Gastrocnemius medialis (tissue), 4 donors: ENCODE measurements around the gene PRSS1. TPM values are rescaled to one million over a fixed set of nuclear protein-coding genes. Genes with fewer than 3 reads are reported as not detected.
"Not testable (repeated sequence)": the region's sequence is repeated elsewhere in the genome, so short reads cannot be mapped to it uniquely, and the experiment has no call there.

ENCODE experiments used
- ATAC-seq, 2 donors: fragments of 150-250 bp; one replicate each; pipeline ENCODE4 v1.9.1; 2016
- DNase-seq, 2 donors: peaks; one replicate each; pipeline ENCODE4 v3.0.0-alpha.2; 2019
- H3K27ac ChIP-seq, 4 donors: fragments of 200-600 bp; sonication (generic); 1 replicate in 1 of 4; 2 replicates in 3 of 4; pipeline ENCODE4 v1.5.1; 2016 to 2018; ENCODE audit warnings: mild to moderate bottlenecking in 2 of 4, moderate library complexity in 1 of 4
- H3K27me3 ChIP-seq, 3 donors: fragments of 200-600 bp; sonication (generic) in 2 of 3; 1 replicate in 1 of 3; 2 replicates in 2 of 3; pipeline versions ENCODE4 v1.5.1 to v1.6.0; 2016 to 2019; ENCODE audit warnings: mild to moderate bottlenecking in 1 of 3, moderate library complexity in 1 of 3
- H3K36me3 ChIP-seq, 2 donors: fragments of 200-600 bp; sonication (generic) in 1 of 2; one replicate each; pipeline ENCODE4 v1.5.1; 2017 to 2018
- H3K4me1 ChIP-seq, 2 donors: fragments of 200-600 bp; sonication (generic) in 1 of 2; one replicate each; pipeline ENCODE4 v1.5.1; 2016 to 2017; ENCODE audit warnings: mild to moderate bottlenecking in 2 of 2
- H3K4me3 ChIP-seq, 4 donors: fragments of 200-600 bp; sonication (generic) in 3 of 4; 1 replicate in 1 of 4; 2 replicates in 3 of 4; pipeline ENCODE4 v1.5.1; 2016 to 2019; ENCODE audit warnings: mild to moderate bottlenecking in 2 of 4
- H3K9me3 ChIP-seq, 3 donors: fragments of 200-600 bp; sonication (generic) in 2 of 3; 1 replicate in 1 of 3; 2 replicates in 2 of 3; pipeline ENCODE4 v1.5.1; 2016 to 2019
- POLR2A ChIP-seq, 2 donors: fragments of 450-650 bp; IDR thresholded peaks; one replicate each; pipeline ENCODE4 v1.6.1; 2017; ENCODE audit warnings: antibody characterized with exemption in 2 of 2, mild to moderate bottlenecking in 2 of 2, moderate library complexity in 2 of 2
- in situ Hi-C, 4 donors: fragments of 200-750 bp; cut with MboI; loops; one replicate each; pipeline versions ENCODE4 v1.15.0 to v1.8.0; 2017; ENCODE audit warnings: low sequenced_read_pairs in 4 of 4
- intact Hi-C: fragments of 100-400 bp; cut with DNase I; formaldehyde crosslinking; loops from one replicate; pipeline ENCODE4 v1.15.1; 2023; ENCODE audit warnings: low total_unique reads
- total RNA-seq, 4 donors: library from RNA; depleted of rRNA; stranded (reverse); fragments of >200 nt; gene quantifications; one replicate each; pipeline versions ENCODE4 v1.1.0 to v1.2.3, GENCODE V29; 2016
- TF ChIP-seq, protein P1 (sequence below), 5 experiments: fragments of 450-650 bp in 3 of 5; fragments of 200-600 bp in 2 of 5; sonication (generic) in 2 of 5; IDR thresholded peaks in 4 of 5; conservative IDR thresholded peaks in 1 of 5; 1 replicate in 4 of 5; 2 replicates in 1 of 5; pipeline ENCODE4 v1.5.1; 2016 to 2019; ENCODE audit warnings: antibody characterized with exemption in 5 of 5, mild to moderate bottlenecking in 3 of 5, moderate library complexity in 3 of 5

Gene PRSS1
- total RNA-seq, 4 donors from 2014 or later, result not detected

DNA sequence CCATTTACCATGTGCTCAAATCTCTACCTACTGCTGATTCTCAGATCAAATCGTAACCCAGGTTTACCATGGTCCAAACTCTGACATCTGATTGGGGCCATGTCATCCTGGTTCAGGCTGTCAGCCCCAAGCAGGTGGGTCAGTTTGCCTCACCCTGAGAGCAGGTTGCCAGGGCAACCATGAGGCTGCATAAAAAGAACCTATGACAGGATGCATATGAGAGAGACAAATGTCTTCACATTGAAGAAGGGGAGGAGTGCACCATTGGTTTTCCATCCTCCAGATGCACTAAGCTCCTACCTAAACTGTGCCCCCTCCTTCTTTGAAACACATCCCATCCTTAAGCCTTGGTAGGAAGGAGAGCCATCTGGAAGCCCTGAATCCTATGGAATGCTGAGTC lies 10.2 kb downstream of the PRSS1 start:
- intact Hi-C loops, result no loop called here
- Histone ChIP-seq H3K36me3 (no peaks in the 10 kb centered on the region), H3K27me3 (no peaks in the 10 kb centered on the region), H3K27ac (no peak overlapping the region), H3K9me3 (no peaks in the 10 kb centered on the region), H3K4me3 (no peak overlapping the region), H3K4me1 (no peaks in the 10 kb centered on the region)
- in situ Hi-C loops, result no loop called here
- DNase-seq, result no peak
- no peak for TF ChIP-seq POLR2A (IDR thresholded peaks at IDR 0.05)
- TF ChIP-seq, protein P1, sequence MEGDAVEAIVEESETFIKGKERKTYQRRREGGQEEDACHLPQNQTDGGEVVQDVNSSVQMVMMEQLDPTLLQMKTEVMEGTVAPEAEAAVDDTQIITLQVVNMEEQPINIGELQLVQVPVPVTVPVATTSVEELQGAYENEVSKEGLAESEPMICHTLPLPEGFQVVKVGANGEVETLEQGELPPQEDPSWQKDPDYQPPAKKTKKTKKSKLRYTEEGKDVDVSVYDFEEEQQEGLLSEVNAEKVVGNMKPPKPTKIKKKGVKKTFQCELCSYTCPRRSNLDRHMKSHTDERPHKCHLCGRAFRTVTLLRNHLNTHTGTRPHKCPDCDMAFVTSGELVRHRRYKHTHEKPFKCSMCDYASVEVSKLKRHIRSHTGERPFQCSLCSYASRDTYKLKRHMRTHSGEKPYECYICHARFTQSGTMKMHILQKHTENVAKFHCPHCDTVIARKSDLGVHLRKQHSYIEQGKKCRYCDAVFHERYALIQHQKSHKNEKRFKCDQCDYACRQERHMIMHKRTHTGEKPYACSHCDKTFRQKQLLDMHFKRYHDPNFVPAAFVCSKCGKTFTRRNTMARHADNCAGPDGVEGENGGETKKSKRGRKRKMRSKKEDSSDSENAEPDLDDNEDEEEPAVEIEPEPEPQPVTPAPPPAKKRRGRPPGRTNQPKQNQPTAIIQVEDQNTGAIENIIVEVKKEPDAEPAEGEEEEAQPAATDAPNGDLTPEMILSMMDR (IDR thresholded peaks at IDR 0.05 in 4 of 5, conservative IDR thresholded peaks at IDR 0.05 in 1 of 5), result no peak
- no peak for ATAC-seq

- in situ Hi-C loops, result no loop called here
- Histone ChIP-seq H3K27ac (no peak overlapping the region), H3K27me3 (no peaks in the 10 kb centered on the region), H3K4me1 (no peaks in the 10 kb centered on the region), H3K36me3 (no peaks in the 10 kb centered on the region), H3K4me3 (no peak overlapping the region), H3K9me3 (no peaks in the 10 kb centered on the region)
- no peak for DNase-seq
- no peak for ATAC-seq
- TF ChIP-seq POLR2A (IDR thresholded peaks at IDR 0.05), result no peak
- TF ChIP-seq, protein P1 (IDR thresholded peaks at IDR 0.05 in 4 of 5, conservative IDR thresholded peaks at IDR 0.05 in 1 of 5), result no peak
- intact Hi-C loops, result no loop called here
Observed at GRCh38 chr7:142760071-142760642, 10.9 kb downstream of the PRSS1 start.

- H3K27me3 ChIP-seq, intact Hi-C loops, H3K36me3 ChIP-seq, DNase-seq, H3K27ac ChIP-seq, in situ Hi-C loops, H3K9me3 ChIP-seq, H3K4me3 ChIP-seq, H3K4me1 ChIP-seq, ATAC-seq: not testable (repeated sequence)
Observed at GRCh38 chr7:142761606-142762005, 12.3 kb downstream of the PRSS1 start.

GRCh38 chr7:142762104-142762503 lies 12.8 kb downstream of the PRSS1 start:
- intact Hi-C loops (no loop called here), in situ Hi-C loops (no loop called here)
- DNase-seq (no peak), ATAC-seq (no peak)
- Histone ChIP-seq H3K36me3 (no peaks in the 10 kb centered on the region), H3K4me1 (no peaks in the 10 kb centered on the region), H3K4me3 (no peak overlapping the region), H3K27me3 (no peaks in the 10 kb centered on the region), H3K9me3 (no peaks in the 10 kb centered on the region), H3K27ac (no peak overlapping the region)
- TF ChIP-seq POLR2A (IDR thresholded peaks at IDR 0.05), result no peak
- TF ChIP-seq, protein P1 (IDR thresholded peaks at IDR 0.05 in 4 of 5, conservative IDR thresholded peaks at IDR 0.05 in 1 of 5), result no peak

GRCh38 chr7:142767451-142767850 lies 18.2 kb downstream of the PRSS1 start:
- ATAC-seq (no peak), DNase-seq (no peak)
- Histone ChIP-seq H3K4me3 (no peak overlapping the region), H3K27ac (no peak overlapping the region), H3K36me3 (no peaks in the 10 kb centered on the region), H3K9me3 (no peaks in the 10 kb centered on the region), H3K4me1 (no peaks in the 10 kb centered on the region), H3K27me3 (no peaks in the 10 kb centered on the region)
- in situ Hi-C loops, result no loop called here
- intact Hi-C loops, result no loop called here
- no peak for TF ChIP-seq POLR2A (IDR thresholded peaks at IDR 0.05)
- TF ChIP-seq, protein P1 (IDR thresholded peaks at IDR 0.05 in 4 of 5, conservative IDR thresholded peaks at IDR 0.05 in 1 of 5), result no peak
